ENCODE data around the gene USP10.

USP10 gene

DNA sequence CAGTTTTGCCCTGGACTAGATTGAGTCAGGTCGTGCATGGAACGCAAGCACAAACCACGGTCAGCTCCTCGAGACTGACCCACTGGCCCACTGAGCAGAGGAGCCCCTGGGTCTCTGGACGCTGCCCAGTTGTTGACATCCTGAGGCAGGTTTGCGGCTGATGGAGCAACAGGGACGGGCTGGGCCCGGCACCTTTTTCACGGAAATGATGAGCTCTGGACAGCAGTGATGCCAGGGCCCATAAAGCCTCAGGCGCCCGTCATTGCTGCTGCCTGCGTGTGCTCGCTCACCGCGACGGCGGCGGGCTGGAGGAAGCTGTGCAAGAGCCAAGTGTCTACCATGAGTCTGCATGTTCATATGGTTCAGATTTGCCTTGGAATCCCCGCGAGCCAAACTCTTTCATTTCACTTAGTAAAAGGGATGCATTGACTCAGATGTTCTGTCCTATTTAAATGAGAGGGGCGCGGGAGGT lies 89.2 kb downstream of the USP10 start:
- Histone ChIP-seq H3K36me3 (ENCODE audit: insufficient read depth, low read length) (no peaks in the 10 kb centered on the region), H3K4me3 (ENCODE audit: low read length, poor library complexity, severe bottlenecking) (no peak overlapping the region), H3K9ac (ENCODE audit: low read depth, low read length, poor library complexity, severe bottlenecking) (no peak overlapping the region), H3K4me1 (ENCODE audit: insufficient read depth, low read length, poor library complexity, severe bottlenecking) (no peaks in the 10 kb centered on the region), H2AFZ (ENCODE audit: low read length) (no peak overlapping the region), H3K9me2 (replicated peaks; ENCODE audit: low read depth, low read length) (no peaks in the 10 kb centered on the region), H4K20me1 (ENCODE audit: insufficient read depth, low read length, poor library complexity, severe bottlenecking) (no peaks in the 10 kb centered on the region), H3K27me3 (ENCODE audit: insufficient read depth, low read length, poor library complexity, severe bottlenecking) (no peaks in the 10 kb centered on the region), H3K9me3 (ENCODE audit: insufficient read depth, low read depth, low read length) (no peaks in the 10 kb centered on the region), H3F3A (ENCODE audit: low read depth) (no peaks in the 10 kb centered on the region), H3K4me2 (ENCODE audit: low read depth, low read length, poor library complexity, severe bottlenecking) (no peak overlapping the region), H3K79me2 (ENCODE audit: insufficient read depth, low read length) (no peaks in the 10 kb centered on the region)
- no peak for TF ChIP-seq EZH2phosphoT487 (IDR thresholded peaks at IDR 0.05; ENCODE audit: borderline replicate concordance)
- TF ChIP-seq, protein P1, sequence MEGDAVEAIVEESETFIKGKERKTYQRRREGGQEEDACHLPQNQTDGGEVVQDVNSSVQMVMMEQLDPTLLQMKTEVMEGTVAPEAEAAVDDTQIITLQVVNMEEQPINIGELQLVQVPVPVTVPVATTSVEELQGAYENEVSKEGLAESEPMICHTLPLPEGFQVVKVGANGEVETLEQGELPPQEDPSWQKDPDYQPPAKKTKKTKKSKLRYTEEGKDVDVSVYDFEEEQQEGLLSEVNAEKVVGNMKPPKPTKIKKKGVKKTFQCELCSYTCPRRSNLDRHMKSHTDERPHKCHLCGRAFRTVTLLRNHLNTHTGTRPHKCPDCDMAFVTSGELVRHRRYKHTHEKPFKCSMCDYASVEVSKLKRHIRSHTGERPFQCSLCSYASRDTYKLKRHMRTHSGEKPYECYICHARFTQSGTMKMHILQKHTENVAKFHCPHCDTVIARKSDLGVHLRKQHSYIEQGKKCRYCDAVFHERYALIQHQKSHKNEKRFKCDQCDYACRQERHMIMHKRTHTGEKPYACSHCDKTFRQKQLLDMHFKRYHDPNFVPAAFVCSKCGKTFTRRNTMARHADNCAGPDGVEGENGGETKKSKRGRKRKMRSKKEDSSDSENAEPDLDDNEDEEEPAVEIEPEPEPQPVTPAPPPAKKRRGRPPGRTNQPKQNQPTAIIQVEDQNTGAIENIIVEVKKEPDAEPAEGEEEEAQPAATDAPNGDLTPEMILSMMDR (conservative IDR thresholded peaks at IDR 0.05; ENCODE audit: low read length) = no peak

DNA sequence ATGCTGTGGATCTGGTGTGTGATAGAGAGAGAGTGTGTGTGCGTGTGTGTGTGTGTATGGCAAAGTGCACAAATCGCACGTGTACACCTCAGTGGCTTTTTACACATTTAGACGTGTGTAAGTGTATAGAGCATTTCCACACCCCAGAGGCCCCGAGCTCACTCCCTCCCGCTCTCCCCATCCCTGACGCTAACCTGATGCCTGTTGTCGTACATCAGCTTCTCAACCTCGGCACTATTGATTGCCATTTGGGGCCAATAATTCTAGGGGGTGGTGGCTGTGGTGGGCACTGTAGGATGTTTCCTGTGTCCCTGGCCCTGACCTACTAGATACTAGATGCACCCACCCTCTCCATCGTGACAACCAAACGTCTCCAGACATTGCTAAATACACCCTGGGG lies 89.6 kb downstream of the USP10 start:
- Histone ChIP-seq H2AFZ (ENCODE audit: low read length) (no peak overlapping the region), H3K4me2 (ENCODE audit: low read depth, low read length, poor library complexity, severe bottlenecking) (no peak overlapping the region), H3K4me3 (ENCODE audit: low read length, poor library complexity, severe bottlenecking) (no peak overlapping the region), H3K9me3 (ENCODE audit: insufficient read depth, low read depth, low read length) (no peaks in the 10 kb centered on the region), H3F3A (ENCODE audit: low read depth) (no peaks in the 10 kb centered on the region), H3K4me1 (ENCODE audit: insufficient read depth, low read length, poor library complexity, severe bottlenecking) (no peaks in the 10 kb centered on the region), H3K79me2 (ENCODE audit: insufficient read depth, low read length) (no peaks in the 10 kb centered on the region), H3K9ac (ENCODE audit: low read depth, low read length, poor library complexity, severe bottlenecking) (no peak overlapping the region), H3K9me2 (replicated peaks; ENCODE audit: low read depth, low read length) (no peaks in the 10 kb centered on the region), H3K36me3 (ENCODE audit: insufficient read depth, low read length) (no peaks in the 10 kb centered on the region), H4K20me1 (ENCODE audit: insufficient read depth, low read length, poor library complexity, severe bottlenecking) (no peaks in the 10 kb centered on the region), H3K27me3 (ENCODE audit: insufficient read depth, low read length, poor library complexity, severe bottlenecking) (no peaks in the 10 kb centered on the region)
- TF ChIP-seq, protein P1 (conservative IDR thresholded peaks at IDR 0.05; ENCODE audit: low read length) = no peak
- TF ChIP-seq EZH2phosphoT487 (IDR thresholded peaks at IDR 0.05; ENCODE audit: borderline replicate concordance) = no peak

DNA sequence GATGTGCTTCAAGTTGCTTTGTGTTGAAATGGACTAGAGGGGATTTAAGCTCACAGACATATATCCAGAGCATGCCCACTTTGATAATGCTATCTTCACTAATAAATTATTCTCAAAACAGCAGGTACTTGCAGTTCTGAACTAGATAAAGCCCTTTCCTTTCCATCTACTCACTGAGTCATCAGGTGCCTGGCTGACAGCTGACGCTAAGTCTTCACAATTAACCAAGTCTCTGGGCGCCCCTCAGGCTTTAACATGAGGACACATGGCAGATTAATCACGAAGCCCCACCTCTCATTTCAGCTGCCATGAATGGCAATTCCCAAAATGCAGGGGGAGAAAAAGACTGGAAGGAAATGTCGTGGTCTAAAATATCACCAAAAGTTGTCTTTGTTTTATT lies 90.5 kb downstream of the USP10 start:
- TF ChIP-seq, protein P1 (conservative IDR thresholded peaks at IDR 0.05; ENCODE audit: low read length) = no peak
- no peak for TF ChIP-seq EZH2phosphoT487 (IDR thresholded peaks at IDR 0.05; ENCODE audit: borderline replicate concordance)
- no peaks in the 10 kb centered on the region for H3K4me1 ChIP-seq (ENCODE audit: insufficient read depth, low read length, poor library complexity, severe bottlenecking)
- no peak overlapping the region for H3K4me3 ChIP-seq (ENCODE audit: low read length, poor library complexity, severe bottlenecking)
- H3K4me2 ChIP-seq (ENCODE audit: low read depth, low read length, poor library complexity, severe bottlenecking) = no peak overlapping the region
- H3K27me3 ChIP-seq (ENCODE audit: insufficient read depth, low read length, poor library complexity, severe bottlenecking) = no peaks in the 10 kb centered on the region
- H3K36me3 ChIP-seq (ENCODE audit: insufficient read depth, low read length) = no peaks in the 10 kb centered on the region
- no peak overlapping the region for H2AFZ ChIP-seq (ENCODE audit: low read length)
- no peak overlapping the region for H3K9ac ChIP-seq (ENCODE audit: low read depth, low read length, poor library complexity, severe bottlenecking)
- no peaks in the 10 kb centered on the region for H3K9me2 ChIP-seq (replicated peaks; ENCODE audit: low read depth, low read length)
- H3F3A ChIP-seq (ENCODE audit: low read depth) = no peaks in the 10 kb centered on the region
- H3K9me3 ChIP-seq (ENCODE audit: insufficient read depth, low read depth, low read length) = no peaks in the 10 kb centered on the region
- H4K20me1 ChIP-seq (ENCODE audit: insufficient read depth, low read length, poor library complexity, severe bottlenecking) = no peaks in the 10 kb centered on the region
- H3K79me2 ChIP-seq (ENCODE audit: insufficient read depth, low read length) = no peaks in the 10 kb centered on the region

Measured in Loucy (cell line).